Kidney tubule cell (primary cell): ENCODE results near the gene TRNAU1AP.

ENCODE experiments used
- DNase-seq: peaks from one replicate; pipeline ENCODE4 v3.0.0-alpha.2; 2018; ENCODE audit warnings: low spot score

Gene TRNAU1AP

GRCh38 chr1:28604962-28605361 lies 52.1 kb downstream of the TRNAU1AP start:
- no peak for DNase-seq

GRCh38 chr1:28606771-28607170 lies 53.9 kb downstream of the TRNAU1AP start:
- no peak for DNase-seq

GRCh38 chr1:28613175-28613574 lies 60.3 kb downstream of the TRNAU1AP start:
- DNase-seq: no peak
